Measurements from ENCODE around the gene PZP. TPM values are rescaled to one million over a fixed set of nuclear protein-coding genes. Genes with fewer than 3 reads are reported as not detected.

Gene PZP
- total and polyA plus RNA-seq, 9 of the 15 experiments (the other 6 are each of a cell fraction or from before 2014, with no cell fraction given): 0.01 TPM; not detected in 8

DNA sequence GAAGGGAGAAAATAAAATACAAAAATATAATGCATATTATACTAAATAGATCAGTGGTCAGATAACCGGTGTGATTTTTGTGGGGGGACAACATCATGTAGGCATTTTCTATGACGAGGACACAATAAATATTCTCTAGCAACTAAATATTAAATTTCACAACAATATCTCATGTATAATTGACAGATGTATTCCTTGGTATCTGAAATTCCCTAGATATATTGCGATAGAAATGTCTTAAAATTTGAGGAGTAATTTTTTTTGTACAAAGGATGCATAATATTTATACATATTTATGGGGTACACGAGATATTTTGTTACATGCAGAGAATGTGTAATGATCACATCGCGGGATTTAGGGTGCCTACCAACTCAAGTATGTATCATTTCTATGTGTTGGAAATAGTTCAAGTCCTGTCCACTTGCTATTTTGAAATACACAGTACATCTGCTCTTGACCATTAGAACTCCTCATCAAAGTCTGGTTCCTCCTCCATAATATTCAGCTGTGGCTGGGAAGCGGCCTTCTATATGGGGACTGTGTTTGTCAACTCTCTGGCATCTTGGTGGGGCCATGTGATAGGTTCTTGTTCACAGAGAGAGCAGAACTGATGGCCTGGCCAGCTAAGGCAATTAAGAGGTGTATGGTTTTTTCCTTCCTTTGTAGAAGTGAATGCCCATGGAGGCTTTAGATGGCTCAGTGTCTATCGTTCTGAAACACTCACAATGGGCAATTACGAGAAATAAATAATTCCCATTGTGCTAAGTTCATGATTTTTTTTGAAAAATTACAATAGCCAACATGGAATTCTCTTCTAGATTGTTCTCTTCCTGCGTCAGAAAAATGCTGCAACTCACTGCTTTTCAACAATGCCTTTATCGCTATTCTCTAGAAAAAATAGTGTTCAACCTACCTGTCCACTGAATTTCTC, 101.3 kb downstream of the PZP start:
- DNase-seq (ENCODE audit: extremely low read depth in 1 of 4, low spot score in 3 of 4) (no peak), ATAC-seq (no peak), FAIRE-seq (no peak)
- TF ChIP-seq CHD1 (IDR thresholded peaks at IDR 0.05; ENCODE audit: low read length): no peak
- TF ChIP-seq FUS (optimal IDR thresholded peaks at IDR 0.05; ENCODE audit: low read depth, low read length): no peak
- TF ChIP-seq MTA3 (IDR thresholded peaks at IDR 0.05; ENCODE audit: borderline replicate concordance): no peak
- TF ChIP-seq, protein P1, sequence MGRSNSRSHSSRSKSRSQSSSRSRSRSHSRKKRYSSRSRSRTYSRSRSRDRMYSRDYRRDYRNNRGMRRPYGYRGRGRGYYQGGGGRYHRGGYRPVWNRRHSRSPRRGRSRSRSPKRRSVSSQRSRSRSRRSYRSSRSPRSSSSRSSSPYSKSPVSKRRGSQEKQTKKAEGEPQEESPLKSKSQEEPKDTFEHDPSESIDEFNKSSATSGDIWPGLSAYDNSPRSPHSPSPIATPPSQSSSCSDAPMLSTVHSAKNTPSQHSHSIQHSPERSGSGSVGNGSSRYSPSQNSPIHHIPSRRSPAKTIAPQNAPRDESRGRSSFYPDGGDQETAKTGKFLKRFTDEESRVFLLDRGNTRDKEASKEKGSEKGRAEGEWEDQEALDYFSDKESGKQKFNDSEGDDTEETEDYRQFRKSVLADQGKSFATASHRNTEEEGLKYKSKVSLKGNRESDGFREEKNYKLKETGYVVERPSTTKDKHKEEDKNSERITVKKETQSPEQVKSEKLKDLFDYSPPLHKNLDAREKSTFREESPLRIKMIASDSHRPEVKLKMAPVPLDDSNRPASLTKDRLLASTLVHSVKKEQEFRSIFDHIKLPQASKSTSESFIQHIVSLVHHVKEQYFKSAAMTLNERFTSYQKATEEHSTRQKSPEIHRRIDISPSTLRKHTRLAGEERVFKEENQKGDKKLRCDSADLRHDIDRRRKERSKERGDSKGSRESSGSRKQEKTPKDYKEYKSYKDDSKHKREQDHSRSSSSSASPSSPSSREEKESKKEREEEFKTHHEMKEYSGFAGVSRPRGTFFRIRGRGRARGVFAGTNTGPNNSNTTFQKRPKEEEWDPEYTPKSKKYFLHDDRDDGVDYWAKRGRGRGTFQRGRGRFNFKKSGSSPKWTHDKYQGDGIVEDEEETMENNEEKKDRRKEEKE (IDR thresholded peaks at IDR 0.05; ENCODE audit: borderline replicate concordance in 1 of 2, control insufficient read depth in 1 of 2, low read depth in 2 of 2, low read length in 1 of 2): no peak
- no peak for TF ChIP-seq KLF10 (CRISPR knock-in tag; IDR thresholded peaks at IDR 0.05)
- no peak for TF ChIP-seq POLR2AphosphoS2 (IDR thresholded peaks at IDR 0.05; ENCODE audit: low read length)
- no peak for TF ChIP-seq SRSF3 (IDR thresholded peaks at IDR 0.05; ENCODE audit: insufficient read depth, low read length)
- no peak for TF ChIP-seq ZNF12 (CRISPR knock-in tag; IDR thresholded peaks at IDR 0.05)
- H3K9ac ChIP-seq (ENCODE audit: insufficient read depth in 1 of 2, low read depth in 2 of 2, low read length in 2 of 2): no peak overlapping the region
- 3% methylated on average over 10 of the region's 11 CpGs for WGBS (ENCODE audit: insufficient coverage, low coverage, missing lambda C conversion rate)
- H3K9me3 ChIP-seq (replicated peaks; ENCODE audit: control insufficient read depth, insufficient read depth, low read depth, low read length): no peaks in the 10 kb centered on the region
- H3K4me2 ChIP-seq (ENCODE audit: insufficient read depth, low read length): no peak overlapping the region
- intact Hi-C loops (cut with micrococcal nuclease): no loop called here
- no TSS peak for BruUV-seq (replicated peaks)
- H3K36me3 ChIP-seq (ENCODE audit: control insufficient read depth, insufficient read depth, low read length): no peaks in the 10 kb centered on the region
- H2AFZ ChIP-seq (ENCODE audit: low read depth, low read length): no peak overlapping the region
- CTCF ChIA-PET (ENCODE audit: low intra/inter-chr PET ratio): no interaction called here
- H4K20me1 ChIP-seq (replicated peaks; ENCODE audit: control insufficient read depth, insufficient read depth, low read length): no peaks in the 10 kb centered on the region
- POLR2A ChIA-PET: no interaction called here
- no peaks in the 10 kb centered on the region for H3K4me1 ChIP-seq (replicated peaks in 1 of 2; ENCODE audit: control insufficient read depth in 2 of 2, insufficient read depth in 2 of 2, low read length in 2 of 2)
- H3K9me1 ChIP-seq (ENCODE audit: control insufficient read depth, insufficient read depth, low read length): no peaks in the 10 kb centered on the region
- no peak overlapping the region for H3K4me3 ChIP-seq
- in situ Hi-C loops (cut with MboI): no loop called here
- H3K27ac ChIP-seq (ENCODE audit: extremely low read depth, low read depth, low read length): no peak overlapping the region
- H3K79me2 ChIP-seq (ENCODE audit: control insufficient read depth, insufficient read depth, low read length): no peaks in the 10 kb centered on the region
- peaks cover 0 to 2% of the 10 kb centered on the region in 2 experiments; a peak in 1 of 5 replicates for H3K27me3 ChIP-seq (ENCODE audit: control insufficient read depth in 2 of 2, insufficient read depth in 2 of 2, low read length in 2 of 2)
